ENCODE measurements around the gene FCRL5.

The FCRL5 gene

GRCh38 chr1:157523774-157524493 is 28.4 kb downstream of the FCRL5 start:
- DNase-seq = no peak

- DNase-seq = no peak
Measured at GRCh38 chr1:157521056-157521455, 31.3 kb downstream of the FCRL5 start.

- no peak for DNase-seq
Measured at GRCh38 chr1:157520386-157520935, 31.9 kb downstream of the FCRL5 start.

- no peak for DNase-seq
Measured at GRCh38 chr1:157519451-157519850, 32.9 kb downstream of the FCRL5 start.

GRCh38 chr1:157517016-157517415 is 35.3 kb downstream of the FCRL5 start:
- peak; percentile 24 for DNase-seq

GRCh38 chr1:157515709-157516108 is 36.6 kb downstream of the FCRL5 start:
- DNase-seq = no peak

- DNase-seq = no peak
Measured at GRCh38 chr1:157515141-157515540, 37.2 kb downstream of the FCRL5 start.

GRCh38 chr1:157512036-157512969 is 40.0 kb downstream of the FCRL5 start:
- DNase-seq = no peak

- no peak for DNase-seq
Measured at GRCh38 chr1:157509546-157510232, 42.6 kb downstream of the FCRL5 start.

GRCh38 chr1:157505481-157506272 is 46.6 kb downstream of the FCRL5 start:
- DNase-seq = peak; percentile 43

GRCh38 chr1:157504646-157505045 is 47.7 kb downstream of the FCRL5 start:
- DNase-seq = no peak

GRCh38 chr1:157499521-157499920 is 52.8 kb downstream of the FCRL5 start:
- no peak for DNase-seq

- no peak for DNase-seq
Measured at GRCh38 chr1:157498736-157499090, 53.6 kb downstream of the FCRL5 start.

- DNase-seq = no peak
Measured at GRCh38 chr1:157497987-157498735, 54.2 kb downstream of the FCRL5 start.

GRCh38 chr1:157497284-157497683 is 55.0 kb downstream of the FCRL5 start:
- DNase-seq = no peak

GRCh38 chr1:157496121-157496526 is 56.2 kb downstream of the FCRL5 start:
- DNase-seq = peak; percentile 29

GRCh38 chr1:157495285-157495684 is 57.0 kb downstream of the FCRL5 start:
- DNase-seq = no peak

GRCh38 chr1:157494093-157494492 is 58.2 kb downstream of the FCRL5 start:
- DNase-seq = no peak

GRCh38 chr1:157490467-157491165 is 61.7 kb downstream of the FCRL5 start:
- DNase-seq = peak; percentile 36

GRCh38 chr1:157488156-157488555 is 64.2 kb downstream of the FCRL5 start:
- DNase-seq = no peak

- DNase-seq = no peak
Measured at GRCh38 chr1:157487504-157487903, 64.8 kb downstream of the FCRL5 start.

All from CD4-positive, alpha-beta T cell treated with Interleukin-15 for 1 hour (primary cell).